ENCODE measurements around the gene SEMA3D. TPM values are rescaled to one million over a fixed set of nuclear protein-coding genes. Genes with fewer than 3 reads are reported as not detected.

Gene SEMA3D
- total and polyA plus RNA-seq, 2 donors (not counting 3 experiments of a cell fraction or from before 2014, with no cell fraction given): 9.9 to 10.3 TPM

DNA sequence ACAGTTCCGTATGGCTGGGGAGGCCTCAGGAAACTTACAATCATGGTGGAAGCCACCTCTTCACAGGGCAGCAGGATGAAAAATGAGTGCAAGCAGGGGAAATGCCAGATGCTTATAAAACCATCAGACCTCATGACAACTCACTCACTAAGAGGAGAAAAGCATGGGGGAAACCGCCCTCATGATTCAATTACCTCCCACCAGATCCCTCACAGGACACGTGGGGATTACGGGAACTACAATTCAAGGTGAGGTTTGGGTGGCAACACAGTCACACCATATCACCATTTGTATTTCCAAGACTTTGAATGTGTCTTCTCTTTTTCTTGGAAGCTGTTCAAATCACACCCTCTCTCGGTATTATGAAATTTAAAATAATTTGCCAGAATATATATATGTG, 80.1 kb downstream of the SEMA3D start:
- intact Hi-C loops (cut with micrococcal nuclease): loop anchor here (10.0 kb wide), 1 partner anchor 472 kb away; no protein-coding TSS in a partner anchor
- TF ChIP-seq JUN (IDR thresholded peaks at IDR 0.05; ENCODE audit: borderline replicate concordance, insufficient read depth, insufficient read length, low read depth) (no peak), POLR2A (IDR thresholded peaks at IDR 0.05; ENCODE audit: low read depth, low read length) (no peak), GATA2 (IDR thresholded peaks at IDR 0.05; ENCODE audit: insufficient read depth, insufficient read length, low read depth, low read length) (no peak), MYC (IDR thresholded peaks at IDR 0.05; ENCODE audit: low read depth, low read length) (no peak), POLR2AphosphoS5 (IDR thresholded peaks at IDR 0.05; ENCODE audit: insufficient read depth, low read depth, low read length) (no peak), EZH2 (IDR thresholded peaks at IDR 0.05; ENCODE audit: borderline replicate concordance, low read depth, low read length, severe bottlenecking) (no peak), FOS (IDR thresholded peaks at IDR 0.05; ENCODE audit: borderline replicate concordance, insufficient read depth, low read length) (no peak)
- TF ChIP-seq, protein P1, sequence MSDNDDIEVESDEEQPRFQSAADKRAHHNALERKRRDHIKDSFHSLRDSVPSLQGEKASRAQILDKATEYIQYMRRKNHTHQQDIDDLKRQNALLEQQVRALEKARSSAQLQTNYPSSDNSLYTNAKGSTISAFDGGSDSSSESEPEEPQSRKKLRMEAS (IDR thresholded peaks at IDR 0.05; ENCODE audit: insufficient read depth, insufficient read length): no peak
- TF ChIP-seq, protein P2, sequence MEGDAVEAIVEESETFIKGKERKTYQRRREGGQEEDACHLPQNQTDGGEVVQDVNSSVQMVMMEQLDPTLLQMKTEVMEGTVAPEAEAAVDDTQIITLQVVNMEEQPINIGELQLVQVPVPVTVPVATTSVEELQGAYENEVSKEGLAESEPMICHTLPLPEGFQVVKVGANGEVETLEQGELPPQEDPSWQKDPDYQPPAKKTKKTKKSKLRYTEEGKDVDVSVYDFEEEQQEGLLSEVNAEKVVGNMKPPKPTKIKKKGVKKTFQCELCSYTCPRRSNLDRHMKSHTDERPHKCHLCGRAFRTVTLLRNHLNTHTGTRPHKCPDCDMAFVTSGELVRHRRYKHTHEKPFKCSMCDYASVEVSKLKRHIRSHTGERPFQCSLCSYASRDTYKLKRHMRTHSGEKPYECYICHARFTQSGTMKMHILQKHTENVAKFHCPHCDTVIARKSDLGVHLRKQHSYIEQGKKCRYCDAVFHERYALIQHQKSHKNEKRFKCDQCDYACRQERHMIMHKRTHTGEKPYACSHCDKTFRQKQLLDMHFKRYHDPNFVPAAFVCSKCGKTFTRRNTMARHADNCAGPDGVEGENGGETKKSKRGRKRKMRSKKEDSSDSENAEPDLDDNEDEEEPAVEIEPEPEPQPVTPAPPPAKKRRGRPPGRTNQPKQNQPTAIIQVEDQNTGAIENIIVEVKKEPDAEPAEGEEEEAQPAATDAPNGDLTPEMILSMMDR (IDR thresholded peaks at IDR 0.05; ENCODE audit: extremely low read depth in 1 of 2, insufficient read depth in 1 of 2, low read depth in 1 of 2, low read length in 2 of 2): no peak

More for the DNA sequence above, 80.1 kb downstream of the SEMA3D start:
- BruUV-seq (replicated peaks): no TSS peak
- Histone ChIP-seq H4K20me1 (replicated peaks; ENCODE audit: control insufficient read depth, extremely low read depth, insufficient read depth, low read length) (no peaks in the 10 kb centered on the region), H3K9me3 (replicated peaks; ENCODE audit: control insufficient read depth, insufficient read depth, low read length) (no peaks in the 10 kb centered on the region), H3K4me3 (replicated peaks in 1 of 3; ENCODE audit: insufficient read depth in 1 of 3, low read depth in 1 of 3, low read length in 3 of 3) (no peak overlapping the region), H3K27ac (ENCODE audit: insufficient read depth, low read depth, low read length) (no peak overlapping the region), H3K9ac (replicated peaks; ENCODE audit: extremely low read depth, insufficient read depth, low read length) (no peak overlapping the region), H3K4me2 (ENCODE audit: insufficient read depth, low read length) (no peak overlapping the region), H3K27me3 (ENCODE audit: control insufficient read depth in 2 of 2, insufficient read depth in 2 of 2, low read length in 2 of 2) (no peaks in the 10 kb centered on the region), H3K79me2 (ENCODE audit: control insufficient read depth, insufficient read depth, low read length) (no peaks in the 10 kb centered on the region), H3K9me1 (replicated peaks; ENCODE audit: control insufficient read depth, extremely low read depth, insufficient read depth, low read length) (no peaks in the 10 kb centered on the region), H3K36me3 (ENCODE audit: control insufficient read depth in 2 of 2, extremely low read depth in 1 of 2, insufficient read depth in 2 of 2, low read length in 2 of 2) (no peaks in the 10 kb centered on the region), H2AFZ (ENCODE audit: low read depth, low read length) (no peak overlapping the region), H3K4me1 (ENCODE audit: control insufficient read depth, extremely low read depth, insufficient read depth, low read length) (peaks cover 42% of the 10 kb centered on the region)
- ChIA-PET POLR2A (no interaction called here), CTCF (interaction anchor here (1.6 to 2.3 kb wide), 2 partner anchors 10 to 79 kb away, joined by 6 to 18 read pairs; partner anchors contain the start of gene SEMA3D)
- dilution Hi-C loops (cut with MboI; ENCODE audit: extremely low pct_ligation_motif_present, low sequenced_read_pairs): no loop called here
- FAIRE-seq (no peak), DNase-seq (ENCODE audit: low read depth, low spot score) (no peak)

Data from endothelial cell of umbilical vein (primary cell).